HG03378 (cell line): ENCODE results near the gene OR8H3.
"Not testable (repeated sequence)": the region's sequence is repeated elsewhere in the genome, so short reads cannot be mapped to it uniquely, and the experiment has no call there.

ENCODE experiments used
- ATAC-seq: cut with Tn5 transposase; IDR thresholded peaks from one replicate; pipeline ENCODE4 v1.9.1; 2021; ENCODE audit warnings: mild to moderate bottlenecking, moderate library complexity; ENCODE audit not compliant: unreplicated experiment

The OR8H3 gene

GRCh38 chr11:56122073-56122472, at the start of gene OR8H3:
TSS of gene OR8H3 (plus strand) at chr11:56122373. CDS start at chr11:56122373, 0 bp downstream.
- no peak for ATAC-seq

- ATAC-seq = no peak
Observed at GRCh38 chr11:56089697-56090096, 32.5 kb upstream of the OR8H3 start.

- no peak for ATAC-seq
Observed at GRCh38 chr11:56093008-56093407, 29.2 kb upstream of the OR8H3 start, which contains the start of gene OR8I2. TSS of gene OR8I2 (plus strand) at chr11:56093308. CDS start at chr11:56093308, 0 bp downstream.

GRCh38 chr11:56103210-56103737, 18.9 kb upstream of the OR8H3 start, which contains the start of gene OR8H2:
TSS of gene OR8H2 (plus strand) at chr11:56103687. CDS start at chr11:56105043, 1,356 bp downstream.
- no peak for ATAC-seq

GRCh38 chr11:56140151-56140661, 18.0 kb downstream of the OR8H3 start, which contains the start of gene OR8J3:
TSS of gene OR8J3 (minus strand) at chr11:56140201. CDS start at chr11:56137718, 2,483 bp downstream.
- ATAC-seq = no peak

- ATAC-seq = not testable (repeated sequence)
Observed at GRCh38 chr11:56143681-56144080, 21.5 kb downstream of the OR8H3 start.

- ATAC-seq = no peak
Observed at GRCh38 chr11:56151376-56151775, 29.2 kb downstream of the OR8H3 start.

- no peak for ATAC-seq
Observed at GRCh38 chr11:56152333-56152732, 30.2 kb downstream of the OR8H3 start.

- no peak for ATAC-seq
Observed at GRCh38 chr11:56160217-56160616, 38.0 kb downstream of the OR8H3 start, which contains the start of gene OR8K5. TSS of gene OR8K5 (minus strand) at chr11:56160317. CDS start at chr11:56160317, 0 bp downstream.

GRCh38 chr11:56163804-56164203, 41.6 kb downstream of the OR8H3 start:
- ATAC-seq = no peak

- ATAC-seq = no peak
Observed at GRCh38 chr11:56172256-56172830, 50.2 kb downstream of the OR8H3 start.
